Adrenal gland (tissue), 5 donors: ENCODE results near the gene COL23A1.

ENCODE experiments used
- POLR2A ChIP-seq, 2 donors: fragments of 450-650 bp; IDR thresholded peaks; one replicate each; pipeline ENCODE4 v1.6.1; 2017; ENCODE audit warnings: antibody characterized with exemption in 2 of 2, mild to moderate bottlenecking in 2 of 2, moderate library complexity in 1 of 2
- TF ChIP-seq, protein P1 (sequence below), 6 experiments: fragments of 450-650 bp in 4 of 6; fragments of 200-600 bp in 2 of 6; sonication (generic) in 1 of 6; IDR thresholded peaks; 1 replicate in 5 of 6; 2 replicates in 1 of 6; pipeline versions ENCODE4 v1.5.1 to v1.8.0; 2016 to 2021; ENCODE audit warnings: antibody characterized with exemption in 6 of 6, mild to moderate bottlenecking in 2 of 6, moderate library complexity in 1 of 6
- donor health status: DM: no; HTN: no; CAD: no.

DNA sequence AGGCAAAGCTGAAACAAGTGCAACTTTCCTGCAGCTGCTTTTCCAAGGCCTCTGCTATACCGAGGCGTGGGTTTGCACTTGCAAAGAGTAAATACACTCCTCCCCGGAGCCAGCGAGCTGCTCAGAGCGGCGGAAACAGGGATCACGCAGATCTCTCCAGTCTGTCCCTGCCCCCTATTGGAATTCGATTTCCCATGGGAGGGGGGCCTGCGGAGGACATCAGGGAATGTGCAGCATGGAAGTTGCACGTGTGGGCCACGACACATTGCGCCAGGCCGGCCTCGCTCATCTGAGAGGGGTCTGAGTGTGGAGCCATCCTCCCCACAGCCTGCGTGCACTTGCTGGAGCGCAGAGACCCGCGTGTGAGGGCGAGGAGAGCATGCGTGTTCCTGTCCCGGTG lies 253.3 kb downstream of the COL23A1 start:
- TF ChIP-seq POLR2A (IDR thresholded peaks at IDR 0.05) = no peak
- TF ChIP-seq, protein P1, sequence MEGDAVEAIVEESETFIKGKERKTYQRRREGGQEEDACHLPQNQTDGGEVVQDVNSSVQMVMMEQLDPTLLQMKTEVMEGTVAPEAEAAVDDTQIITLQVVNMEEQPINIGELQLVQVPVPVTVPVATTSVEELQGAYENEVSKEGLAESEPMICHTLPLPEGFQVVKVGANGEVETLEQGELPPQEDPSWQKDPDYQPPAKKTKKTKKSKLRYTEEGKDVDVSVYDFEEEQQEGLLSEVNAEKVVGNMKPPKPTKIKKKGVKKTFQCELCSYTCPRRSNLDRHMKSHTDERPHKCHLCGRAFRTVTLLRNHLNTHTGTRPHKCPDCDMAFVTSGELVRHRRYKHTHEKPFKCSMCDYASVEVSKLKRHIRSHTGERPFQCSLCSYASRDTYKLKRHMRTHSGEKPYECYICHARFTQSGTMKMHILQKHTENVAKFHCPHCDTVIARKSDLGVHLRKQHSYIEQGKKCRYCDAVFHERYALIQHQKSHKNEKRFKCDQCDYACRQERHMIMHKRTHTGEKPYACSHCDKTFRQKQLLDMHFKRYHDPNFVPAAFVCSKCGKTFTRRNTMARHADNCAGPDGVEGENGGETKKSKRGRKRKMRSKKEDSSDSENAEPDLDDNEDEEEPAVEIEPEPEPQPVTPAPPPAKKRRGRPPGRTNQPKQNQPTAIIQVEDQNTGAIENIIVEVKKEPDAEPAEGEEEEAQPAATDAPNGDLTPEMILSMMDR (IDR thresholded peaks at IDR 0.05) = no peak
